ENCODE measurements around the gene MEGF9.

MEGF9 gene

GRCh38 chr9:120619751-120620655 is 94.3 kb downstream of the MEGF9 start:
- no peak for DNase-seq

- no peak for DNase-seq
Measured at GRCh38 chr9:120616966-120617935, 97.0 kb downstream of the MEGF9 start.

DNA sequence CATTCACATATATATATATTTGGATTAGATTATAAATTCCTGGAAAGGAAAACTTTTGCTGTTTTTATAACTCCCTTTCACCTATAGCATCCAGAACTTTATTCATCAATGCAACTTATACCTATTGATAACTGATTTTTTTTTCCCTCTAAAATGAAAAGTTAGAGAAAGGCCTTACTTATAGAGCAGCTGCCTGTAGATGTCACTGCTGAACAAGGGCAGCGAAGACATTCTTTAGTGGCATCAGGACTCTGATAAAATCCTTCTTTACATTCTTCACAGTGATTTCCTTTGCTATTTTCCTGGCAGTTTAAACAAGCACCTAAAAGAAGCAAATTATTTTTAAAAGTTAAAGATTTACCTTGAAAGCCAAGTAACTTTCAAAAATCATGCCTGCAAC is 102.1 kb downstream of the MEGF9 start:
- no peak for DNase-seq

GRCh38 chr9:120611690-120612068 is 102.6 kb downstream of the MEGF9 start:
- DNase-seq, result no peak

DNA sequence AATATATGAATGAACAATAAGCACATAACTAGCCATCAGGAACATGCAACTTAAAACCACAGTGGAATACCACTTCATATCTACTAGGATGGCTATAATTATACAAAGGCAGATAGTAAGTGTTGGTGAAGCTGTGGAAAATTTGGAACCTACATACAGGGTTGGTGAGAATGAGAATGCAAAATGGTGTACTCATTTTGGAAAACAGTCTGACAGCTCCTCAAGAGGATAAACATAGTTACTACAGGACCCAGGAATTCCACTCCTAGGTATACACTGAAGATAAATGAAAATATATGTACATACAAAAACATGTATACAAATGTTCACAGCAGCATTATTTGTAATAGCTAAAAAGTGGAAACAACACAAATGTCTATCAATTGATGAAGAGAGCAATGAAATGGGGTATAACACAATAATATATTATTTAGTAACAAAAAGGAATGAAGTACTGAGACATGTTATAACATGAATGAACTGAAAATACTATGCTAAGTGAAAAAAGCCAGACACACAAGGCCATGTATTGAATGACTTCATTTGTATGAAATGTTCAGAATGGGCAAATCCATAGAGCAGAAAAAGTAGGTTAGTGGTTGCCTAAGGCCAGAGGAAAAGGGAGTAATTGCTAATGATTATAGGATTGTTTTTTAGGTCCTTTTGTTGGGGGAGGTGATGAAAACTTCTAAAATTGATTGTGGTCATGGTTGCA is 103.1 kb downstream of the MEGF9 start:
- no peak for DNase-seq

DNA sequence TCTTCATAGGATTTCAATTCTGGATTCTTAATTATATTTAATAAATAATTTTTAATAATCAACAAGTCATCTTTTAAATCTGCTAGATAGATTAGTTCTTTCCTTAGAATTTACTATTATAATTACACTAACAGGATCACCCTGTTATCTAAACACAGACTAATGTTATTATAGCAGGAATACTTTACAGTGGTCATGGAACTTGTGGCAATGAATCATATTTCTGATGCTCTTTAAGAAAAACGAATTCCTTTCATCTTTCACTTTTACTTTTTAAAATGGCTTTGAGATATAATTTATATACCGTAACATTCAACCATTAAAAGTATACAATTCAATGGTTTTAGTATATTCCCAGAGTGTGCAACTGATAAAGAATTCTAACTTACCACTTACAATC is 104.6 kb downstream of the MEGF9 start:
- no peak for DNase-seq

DNA sequence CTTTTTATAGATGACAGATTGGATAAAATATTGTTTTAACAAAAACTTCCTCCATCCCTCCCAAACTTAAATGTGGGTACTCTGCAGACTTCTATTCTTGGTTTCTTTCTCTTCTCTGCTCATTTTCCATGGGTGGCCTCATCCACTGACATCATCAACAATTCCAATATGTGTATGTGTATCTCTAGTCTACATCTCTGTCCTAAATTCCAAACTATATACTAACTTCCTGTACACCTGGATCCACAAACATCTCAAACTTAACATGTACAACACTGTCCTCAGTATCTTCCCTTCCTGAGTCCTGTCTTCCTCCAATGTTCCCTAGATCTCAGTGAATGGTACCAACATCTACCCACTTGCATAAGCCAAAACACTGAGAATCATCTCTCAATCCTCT is 105.8 kb downstream of the MEGF9 start:
- no peak for DNase-seq

- no peak for DNase-seq
Measured at GRCh38 chr9:120603591-120603990, 110.7 kb downstream of the MEGF9 start.

DNA sequence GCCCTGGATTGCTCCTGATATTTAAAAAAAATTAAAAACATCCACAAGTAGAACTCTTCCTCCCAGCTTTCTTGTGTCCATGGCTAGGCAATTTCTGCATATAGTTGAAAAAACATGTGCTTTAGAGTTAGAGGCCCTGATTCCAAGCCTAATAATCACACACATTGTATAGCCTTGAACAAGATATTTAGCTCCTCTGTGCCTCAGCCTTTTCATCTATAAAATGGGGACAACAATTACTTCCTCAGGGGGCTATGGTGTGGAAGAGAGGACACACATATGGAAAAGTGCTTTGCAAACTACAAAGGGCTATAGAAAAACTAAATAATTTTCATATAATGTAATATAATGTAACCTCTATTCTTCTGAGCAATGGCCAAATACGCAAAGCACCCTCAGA is 111.3 kb downstream of the MEGF9 start:
- DNase-seq, result no peak

DNA sequence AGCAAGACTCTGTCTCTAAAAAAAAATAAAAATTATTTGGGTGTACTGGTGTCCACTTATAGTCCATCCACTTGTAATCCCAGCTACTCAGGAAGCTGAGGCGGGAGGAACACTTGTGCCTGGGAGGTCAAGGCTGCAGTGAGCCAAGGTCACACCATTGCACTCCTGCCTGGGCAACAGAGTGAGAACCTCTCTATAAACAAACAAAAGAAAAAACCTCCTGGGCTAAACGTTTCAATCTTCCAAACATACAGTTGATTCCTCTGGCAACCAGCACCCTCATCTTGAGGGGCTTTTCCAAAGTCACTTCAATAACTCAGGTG is 120.4 kb downstream of the MEGF9 start:
- no peak for DNase-seq

GRCh38 chr9:120593250-120593954 is 120.9 kb downstream of the MEGF9 start:
- no peak for DNase-seq

DNA sequence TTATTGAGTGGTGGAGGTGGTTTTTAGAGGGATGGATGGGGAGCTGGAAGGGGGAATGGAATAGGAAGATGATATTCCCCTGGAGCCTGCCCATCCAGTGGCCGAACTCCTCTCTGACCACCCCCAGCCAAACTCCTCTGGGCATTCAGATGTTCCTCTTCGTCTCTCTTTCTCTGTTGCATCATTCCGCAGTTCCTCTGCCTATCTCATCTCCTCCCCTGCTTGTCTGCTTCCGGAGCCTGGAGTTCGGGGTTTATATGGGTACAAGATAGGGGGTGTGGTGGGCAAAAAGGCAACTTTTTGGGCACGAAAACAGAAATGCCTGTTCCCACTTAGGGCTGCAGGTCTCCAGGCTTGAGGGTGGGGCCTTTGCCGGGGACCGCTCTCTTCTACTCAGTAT is 122.1 kb downstream of the MEGF9 start:
- no peak for DNase-seq

DNA sequence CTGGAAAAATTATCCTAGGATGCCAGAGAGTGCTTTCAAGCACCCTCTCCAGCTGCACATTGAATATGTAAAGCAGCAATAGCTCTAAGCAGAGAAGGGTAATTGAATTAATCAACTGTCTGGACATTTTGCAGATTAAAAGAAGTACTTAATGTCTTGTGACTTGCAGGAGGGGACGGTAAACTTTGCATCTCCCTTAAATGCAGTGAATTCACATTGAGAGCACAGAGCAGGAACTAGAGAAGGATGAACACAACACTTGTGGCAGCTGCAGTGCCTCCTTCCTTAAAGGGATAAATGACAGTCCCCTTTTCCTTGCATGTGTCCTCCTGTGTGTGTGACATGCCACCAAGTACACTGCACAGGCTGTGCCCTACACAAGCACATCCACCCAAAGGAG is 126.9 kb downstream of the MEGF9 start:
- no peak for DNase-seq

GRCh38 chr9:120583958-120584369 is 130.3 kb downstream of the MEGF9 start:
- DNase-seq, result no peak

GRCh38 chr9:120580051-120580896 is 134.0 kb downstream of the MEGF9 start, which contains the start of gene CDK5RAP2:
Gene CDK5RAP2, minus strand, starts transcription at chr9:120580167. Its CDS starts 189 bp downstream, at chr9:120579978.
- peak; percentile 90 for DNase-seq

DNA sequence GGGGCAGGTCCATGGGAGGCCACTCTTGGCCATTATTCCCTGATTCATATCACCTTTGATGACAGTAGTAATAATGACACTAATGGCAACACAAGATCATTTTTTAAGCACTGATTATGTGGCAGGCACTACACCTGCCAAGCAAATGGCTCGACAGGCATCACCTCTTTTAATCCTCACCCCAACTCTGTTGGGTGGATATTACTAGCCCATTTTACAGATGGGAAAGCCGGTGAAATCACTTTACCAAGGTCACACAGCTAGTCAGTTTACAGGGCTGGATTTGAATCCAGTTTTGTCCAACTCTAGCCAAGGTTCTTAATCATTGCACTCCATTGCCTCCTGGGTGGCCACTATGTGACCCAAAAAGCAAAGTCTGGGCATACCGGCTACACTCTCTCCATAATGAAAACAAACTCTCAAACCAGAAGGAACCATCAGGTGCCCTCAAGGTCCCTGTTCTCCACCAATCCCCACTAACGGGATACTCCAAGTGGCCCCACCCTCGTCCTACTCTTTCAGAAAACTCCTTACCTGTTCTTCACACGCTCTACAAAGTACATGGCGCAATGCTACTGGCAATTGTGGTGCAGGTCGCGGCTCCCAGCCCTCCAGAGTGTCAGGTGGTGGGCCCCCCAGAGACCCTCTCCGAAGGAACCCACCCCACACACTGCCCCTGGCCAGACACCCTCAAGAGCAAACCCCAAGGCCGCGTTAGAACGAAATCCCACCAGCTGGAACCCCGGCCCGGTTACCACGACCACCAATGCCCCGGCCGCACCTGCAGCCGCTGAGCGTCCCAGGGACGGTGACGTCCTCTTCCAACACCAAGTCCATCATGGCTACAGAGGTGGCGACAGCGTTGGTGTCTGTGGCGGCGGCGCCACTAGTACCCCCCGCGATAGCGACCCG is 134.9 kb downstream of the MEGF9 start:
- no peak for DNase-seq

DNA sequence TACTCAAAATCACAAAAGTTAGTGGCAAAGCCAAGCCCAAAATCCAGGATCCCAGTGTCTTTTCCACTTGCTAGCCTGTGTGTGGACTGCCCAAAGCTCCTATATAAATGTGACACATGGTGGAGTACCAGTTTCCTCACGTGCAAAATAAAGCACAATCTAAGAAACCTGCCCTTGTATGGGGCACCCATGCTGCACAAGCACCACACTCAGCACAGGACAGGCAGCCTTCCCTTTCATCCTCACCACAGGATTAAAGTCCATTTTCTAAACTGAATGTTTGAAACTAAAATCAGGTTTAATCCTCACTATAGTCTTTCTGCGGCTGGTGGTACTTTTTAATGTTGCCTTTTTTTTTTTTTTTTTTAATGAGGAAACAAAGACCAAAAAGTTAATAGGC is 139.8 kb downstream of the MEGF9 start:
- no peak for DNase-seq

- DNase-seq, result no peak
Measured at GRCh38 chr9:120572472-120572871, 141.8 kb downstream of the MEGF9 start.

DNA sequence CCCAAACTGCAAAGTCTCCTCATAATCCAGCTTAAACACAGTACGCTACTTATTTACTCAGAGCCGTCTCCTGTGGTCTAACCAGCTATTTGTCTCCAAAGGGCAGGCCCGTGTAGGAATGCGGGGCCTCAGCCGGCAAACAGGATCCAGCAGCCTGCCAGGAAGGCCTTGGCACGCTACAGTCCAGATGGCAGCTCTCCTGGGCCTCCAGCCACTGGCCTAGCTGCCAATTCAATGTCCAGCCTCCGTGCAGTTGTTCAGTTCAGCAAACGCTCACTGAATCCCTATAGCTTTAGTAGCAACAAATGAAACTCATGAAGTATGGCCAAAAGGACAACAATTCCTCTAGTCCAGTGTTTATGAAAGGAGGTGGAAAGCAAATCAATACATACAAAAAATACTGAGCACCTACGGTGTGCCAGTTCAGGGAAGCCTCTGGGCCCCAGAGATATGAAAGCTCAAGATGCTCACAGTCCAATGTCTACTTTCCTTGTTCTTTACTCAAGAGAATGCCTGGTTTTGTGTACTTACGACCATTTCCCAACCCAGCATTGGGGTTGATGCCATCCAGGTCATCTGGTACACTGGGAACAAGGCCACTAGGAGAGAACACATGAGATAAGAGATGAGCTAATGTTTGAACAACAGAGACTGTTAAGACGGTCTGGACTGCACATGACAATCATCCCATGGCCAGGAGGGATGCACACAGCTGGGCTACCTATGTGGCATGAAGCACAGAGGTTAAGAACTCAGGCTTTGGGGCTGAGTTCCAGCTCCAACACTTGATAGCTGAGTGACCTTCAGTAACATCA is 142.6 kb downstream of the MEGF9 start:
- DNase-seq, result no peak
